NB4 (cell line): ENCODE results near the gene RABGAP1.

Source experiments
- CTCF ChIP-seq: IDR thresholded peaks from one replicate; pipeline ENCODE4 v1.5.1; 2012; ENCODE audit warnings: low read depth, low read length
- MAX ChIP-seq: IDR thresholded peaks from 2 replicates; pipeline ENCODE4 v1.6.1; 2011; ENCODE audit warnings: low read depth, low read length
- POLR2A ChIP-seq: IDR thresholded peaks from 2 replicates; pipeline ENCODE4 v1.6.1; 2011; ENCODE audit warnings: mild to moderate bottlenecking; ENCODE audit not compliant: insufficient read length; ENCODE audit errors: extremely low read depth

GRCh38 chr9:123039617-123040219, 98.9 kb downstream of the RABGAP1 start:
- no peak for TF ChIP-seq CTCF
- TF ChIP-seq MAX, result no peak
- TF ChIP-seq POLR2A, result no peak
